ENCODE data around the gene AOC1.

DNA sequence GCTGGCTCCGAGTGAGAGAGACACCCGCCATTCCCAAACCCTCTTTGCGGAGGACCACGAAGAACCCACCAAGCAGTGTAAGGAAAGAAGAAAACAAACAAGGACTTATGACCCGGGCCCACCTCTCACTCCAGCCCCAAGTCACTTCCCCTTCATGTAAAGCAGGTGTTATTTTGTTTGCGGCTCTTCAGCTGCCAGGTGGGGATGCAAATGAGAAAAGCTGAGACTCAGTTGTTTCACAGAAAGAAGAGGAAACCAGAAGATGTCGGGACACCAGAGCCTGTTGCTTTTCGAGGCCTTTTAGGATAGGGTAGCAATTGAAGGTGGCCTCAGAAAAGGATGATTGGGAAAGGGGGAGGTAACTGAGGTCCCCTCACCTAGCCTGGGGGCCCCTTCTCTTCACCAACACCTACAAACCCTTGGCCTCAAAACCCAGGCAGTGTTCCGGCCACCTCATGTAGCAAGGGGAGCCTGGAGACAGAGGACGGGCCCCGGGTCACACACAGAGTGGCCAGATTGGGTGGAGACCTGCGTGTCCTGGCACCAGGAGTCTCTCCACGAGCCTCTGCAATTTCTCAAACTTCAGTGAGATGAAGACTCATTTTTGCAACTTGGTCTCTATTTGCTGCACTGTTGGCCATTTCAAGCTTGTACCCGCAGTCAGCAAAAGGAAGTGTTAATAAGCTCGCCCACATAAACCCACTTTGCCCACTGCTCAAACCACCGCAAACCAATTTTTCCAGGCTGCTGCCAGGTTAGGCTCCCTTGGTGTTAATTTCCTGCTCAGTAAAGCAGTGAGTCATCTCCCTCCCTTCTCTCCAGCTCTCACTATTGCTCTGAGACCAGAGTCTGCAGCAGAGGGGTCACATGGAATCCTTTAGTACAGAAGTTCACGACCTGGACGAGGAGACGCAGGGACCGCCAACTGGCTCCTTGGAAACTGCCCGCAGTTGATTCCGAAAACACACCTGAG lies 45.5 kb downstream of the AOC1 start:
- TF ChIP-seq, protein P1, sequence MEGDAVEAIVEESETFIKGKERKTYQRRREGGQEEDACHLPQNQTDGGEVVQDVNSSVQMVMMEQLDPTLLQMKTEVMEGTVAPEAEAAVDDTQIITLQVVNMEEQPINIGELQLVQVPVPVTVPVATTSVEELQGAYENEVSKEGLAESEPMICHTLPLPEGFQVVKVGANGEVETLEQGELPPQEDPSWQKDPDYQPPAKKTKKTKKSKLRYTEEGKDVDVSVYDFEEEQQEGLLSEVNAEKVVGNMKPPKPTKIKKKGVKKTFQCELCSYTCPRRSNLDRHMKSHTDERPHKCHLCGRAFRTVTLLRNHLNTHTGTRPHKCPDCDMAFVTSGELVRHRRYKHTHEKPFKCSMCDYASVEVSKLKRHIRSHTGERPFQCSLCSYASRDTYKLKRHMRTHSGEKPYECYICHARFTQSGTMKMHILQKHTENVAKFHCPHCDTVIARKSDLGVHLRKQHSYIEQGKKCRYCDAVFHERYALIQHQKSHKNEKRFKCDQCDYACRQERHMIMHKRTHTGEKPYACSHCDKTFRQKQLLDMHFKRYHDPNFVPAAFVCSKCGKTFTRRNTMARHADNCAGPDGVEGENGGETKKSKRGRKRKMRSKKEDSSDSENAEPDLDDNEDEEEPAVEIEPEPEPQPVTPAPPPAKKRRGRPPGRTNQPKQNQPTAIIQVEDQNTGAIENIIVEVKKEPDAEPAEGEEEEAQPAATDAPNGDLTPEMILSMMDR (IDR thresholded peaks at IDR 0.05): no peak
- no peak for TF ChIP-seq POLR2AphosphoS5 (IDR thresholded peaks at IDR 0.05)
- no peak for TF ChIP-seq POLR2A (IDR thresholded peaks at IDR 0.05)
- TF ChIP-seq EP300 (IDR thresholded peaks at IDR 0.05): no peak
